ENCODE data around the gene ART3.
A peak's percentile ranks its signal among the peaks of the same experiment; 100 is the strongest.

Gene ART3

GRCh38 chr4:76148142-76148865 is 73.8 kb downstream of the ART3 start, which contains the start of gene NUP54 (continued):
- TF ChIP-seq ZNF398 (tag by site-specific recombination; IDR thresholded peaks at IDR 0.05) (no peak; the same call in 1 of the 2 replicates), ZNF558 (tag by site-specific recombination; IDR thresholded peaks at IDR 0.05) (no peak; the same call in 1 of the 2 replicates), ZNF248 (tag by site-specific recombination; IDR thresholded peaks at IDR 0.05) (no peak), ZNF416 (tag by site-specific recombination; IDR thresholded peaks at IDR 0.05) (0 out of 2 replicates have a peak, but pooled peaks have one; percentile 12), ZNF658 (tag by site-specific recombination; IDR thresholded peaks at IDR 0.05) (no peak), ZNF169 (tag by site-specific recombination; IDR thresholded peaks at IDR 0.05) (no peak), ZNF354C (tag by site-specific recombination; IDR thresholded peaks at IDR 0.05; ENCODE audit: borderline replicate concordance, low read depth) (no peak), ZNF626 (tag by site-specific recombination; IDR thresholded peaks at IDR 0.05) (0 out of 2 replicates have a peak, but pooled peaks have one; percentile 61), ZNF350 (tag by site-specific recombination; IDR thresholded peaks at IDR 0.05) (no peak), PBX3 (CRISPR knock-in tag; IDR thresholded peaks at IDR 0.05) (no peak), MZF1 (tag by site-specific recombination; IDR thresholded peaks at IDR 0.05; ENCODE audit: borderline replicate concordance) (0 out of 2 replicates have a peak, but pooled peaks have one; percentile 9), ZNF660 (tag by site-specific recombination; IDR thresholded peaks at IDR 0.05) (peak; percentile 94), ZNF645 (tag by site-specific recombination; IDR thresholded peaks at IDR 0.05) (no peak), MEIS1 (CRISPR knock-in tag; IDR thresholded peaks at IDR 0.05; ENCODE audit: borderline replicate concordance) (no peak), ZNF311 (tag by site-specific recombination; IDR thresholded peaks at IDR 0.05; ENCODE audit: borderline replicate concordance) (no peak), ZNF654 (tag by site-specific recombination; IDR thresholded peaks at IDR 0.05; ENCODE audit: low read depth) (no peak), KLF8 (tag by site-specific recombination; IDR thresholded peaks at IDR 0.05) (peak; percentile 84), ZNF133 (tag by site-specific recombination; IDR thresholded peaks at IDR 0.05) (no peak), ZNF692 (tag by site-specific recombination; IDR thresholded peaks at IDR 0.05) (peak; percentile 47; the same call in 1 of the 2 replicates), ZNF155 (tag by site-specific recombination; IDR thresholded peaks at IDR 0.05) (no peak), ZNF707 (tag by site-specific recombination; IDR thresholded peaks at IDR 0.05) (no peak), OSR2 (tag by site-specific recombination; IDR thresholded peaks at IDR 0.05) (no peak), ZNF175 (tag by site-specific recombination; IDR thresholded peaks at IDR 0.05) (no peak), SETDB1 (IDR thresholded peaks at IDR 0.05; ENCODE audit: insufficient read length, low read length) (no peak), ZNF148 (tag by site-specific recombination; IDR thresholded peaks at IDR 0.05; ENCODE audit: borderline replicate concordance) (no peak), ZSCAN18 (tag by site-specific recombination; IDR thresholded peaks at IDR 0.05) (no peak), PATZ1 (tag by site-specific recombination; IDR thresholded peaks at IDR 0.05) (peak; percentile 72), ZFP37 (tag by site-specific recombination; IDR thresholded peaks at IDR 0.05) (peak; percentile 74)
